Stimulated activated effector memory CD8-positive, alpha-beta T cell treated with anti-CD3 and anti-CD28 coated beads, Interleukin-12 subunit alpha, Interleukin-12 subunit beta, amount 100 ng/mL, for 72 hours (primary cell): ENCODE results near the gene SMCO1.
"Not testable (repeated sequence)": the region's sequence is repeated elsewhere in the genome, so short reads cannot be mapped to it uniquely, and the experiment has no call there.

Experiments
- ATAC-seq: fragments of 150-1000 bp; cut with Tn5 transposase; 2 replicates; pipeline ENCODE4 v1.10.0; 2021
- DNase-seq, 2 donors: peaks; one replicate each; pipeline ENCODE4 v3.0.0; 2021 to 2022; ENCODE audit warnings: low spot score in 2 of 2
- H3K27ac Mint-ChIP-seq: one replicate; pipeline ENCODE4 v1.8.0; 2022; ENCODE audit warnings: mild to moderate bottlenecking, mixed read lengths
- H3K36me3 Mint-ChIP-seq: one replicate; pipeline ENCODE4 v1.8.0; 2022; ENCODE audit warnings: mild to moderate bottlenecking, mixed read lengths
- H3K4me1 Mint-ChIP-seq: one replicate; pipeline ENCODE4 v1.8.0; 2022; ENCODE audit warnings: mixed read lengths
- H3K4me3 Mint-ChIP-seq: one replicate; pipeline ENCODE4 v1.8.0; 2022; ENCODE audit warnings: mild to moderate bottlenecking, mixed read lengths
- H3K9me3 Mint-ChIP-seq: one replicate; pipeline ENCODE4 v1.8.0; 2022; ENCODE audit warnings: mixed read lengths

SMCO1 gene

GRCh38 chr3:196514913-196515621, at the start of gene SMCO1:
TSS of gene SMCO1 (minus strand) at chr3:196515346. CDS start at chr3:196515209, 137 bp downstream.
- Mint-ChIP-seq H3K4me3 (no peak within 1 kb of the TSS), H3K36me3 (no peaks in the 10 kb centered on the region), H3K4me1 (peaks cover 10% of the 10 kb centered on the region), H3K9me3 (no peaks in the 10 kb centered on the region), H3K27ac (no peak within 1 kb of the TSS)
- no peak for DNase-seq
- ATAC-seq, result no peak

GRCh38 chr3:196563721-196564225, 48.6 kb upstream of the SMCO1 start:
- no peak for ATAC-seq
- DNase-seq, result peak in 1 of 2 donors; percentile 4
- H3K36me3 Mint-ChIP-seq, result peaks cover 55% of the 10 kb centered on the region
- peak overlapping the region; percentile 64 for H3K4me3 Mint-ChIP-seq
- peak overlapping the region; percentile 91 for H3K27ac Mint-ChIP-seq
- peaks cover 42% of the 10 kb centered on the region for H3K4me1 Mint-ChIP-seq
- H3K9me3 Mint-ChIP-seq, result no peaks in the 10 kb centered on the region

DNA sequence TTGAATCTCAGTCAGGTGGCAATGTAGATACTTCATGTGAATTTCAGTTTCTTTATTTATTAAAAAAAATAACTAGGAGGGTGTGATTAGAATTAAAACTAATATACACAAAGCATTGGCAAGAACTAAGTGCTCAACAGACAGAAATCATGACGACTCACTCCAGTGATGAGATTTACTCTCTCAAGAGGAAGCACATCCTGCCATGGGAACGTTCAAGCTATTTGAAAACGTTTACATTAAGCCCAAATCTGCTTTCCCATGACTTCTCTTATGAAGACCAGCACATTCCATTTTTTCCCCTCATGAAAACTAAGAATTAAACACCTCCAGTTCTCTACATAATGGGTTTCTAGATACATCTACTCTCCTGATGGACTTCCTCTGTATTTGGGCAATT, 44.7 kb upstream of the SMCO1 start:
- H3K4me3 Mint-ChIP-seq, result no peak overlapping the region

GRCh38 chr3:196558476-196558875, 43.3 kb upstream of the SMCO1 start:
- no peak for ATAC-seq
- no peak for DNase-seq
- Mint-ChIP-seq H3K36me3 (peaks cover 15% of the 10 kb centered on the region), H3K27ac (peak overlapping the region; percentile 17), H3K4me3 (no peak overlapping the region), H3K9me3 (no peaks in the 10 kb centered on the region), H3K4me1 (peaks cover 19% of the 10 kb centered on the region)

More for the DNA sequence above, 44.7 kb upstream of the SMCO1 start:
- Mint-ChIP-seq H3K36me3 (peaks cover 29% of the 10 kb centered on the region), H3K4me1 (peaks cover 32% of the 10 kb centered on the region), H3K27ac (no peak overlapping the region), H3K9me3 (no peaks in the 10 kb centered on the region)
- ATAC-seq (no peak), DNase-seq (no peak)

- Mint-ChIP-seq H3K36me3 (peaks cover 14% of the 10 kb centered on the region), H3K9me3 (no peaks in the 10 kb centered on the region), H3K4me3 (no peak overlapping the region), H3K27ac (no peak overlapping the region), H3K4me1 (peaks cover 13% of the 10 kb centered on the region)
- DNase-seq (no peak), ATAC-seq (no peak)
Measured at GRCh38 chr3:196557236-196557635, 42.1 kb upstream of the SMCO1 start.

DNA sequence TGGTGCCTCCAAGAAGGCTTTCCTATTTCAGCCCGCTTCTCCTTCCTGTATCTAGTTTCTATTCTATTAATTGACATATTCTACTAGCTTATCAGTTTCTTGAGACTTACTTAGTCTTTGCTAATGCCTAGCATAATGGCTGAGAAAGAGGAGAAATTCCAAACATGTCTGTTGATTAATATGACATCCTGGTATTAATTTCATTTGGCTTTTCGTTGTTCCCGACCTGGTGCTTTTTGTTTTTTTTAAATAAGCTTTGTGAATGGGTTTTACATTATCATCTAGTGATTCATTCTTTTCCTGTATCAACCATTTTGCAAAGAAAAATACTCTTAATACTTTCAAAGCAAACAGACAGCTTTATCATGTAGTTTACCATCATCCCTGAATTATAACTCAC, 40.1 kb upstream of the SMCO1 start:
- no peak for ATAC-seq
- Mint-ChIP-seq H3K4me3 (no peak overlapping the region), H3K36me3 (peaks cover 3% of the 10 kb centered on the region), H3K27ac (no peak overlapping the region), H3K4me1 (peaks cover 13% of the 10 kb centered on the region), H3K9me3 (no peaks in the 10 kb centered on the region)
- DNase-seq, result no peak

DNA sequence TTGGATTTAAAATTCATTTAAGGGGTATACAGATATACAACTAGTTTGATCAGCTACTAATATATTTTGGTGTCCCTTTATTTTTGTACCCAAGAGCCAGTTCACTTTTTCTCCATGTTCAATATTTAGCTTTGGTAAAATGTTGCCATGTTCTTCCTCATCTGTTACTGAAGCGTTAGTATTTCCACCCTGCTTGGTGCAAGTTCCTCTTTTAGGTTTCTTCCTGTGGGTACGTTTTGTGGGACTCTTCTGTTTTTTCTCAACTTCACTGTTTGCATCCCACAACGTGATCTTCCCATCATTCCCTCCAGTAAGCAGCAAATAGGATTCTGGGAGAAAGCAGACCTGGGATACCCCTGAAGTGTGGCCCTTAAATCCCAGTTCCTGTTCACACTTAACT, 39.1 kb upstream of the SMCO1 start:
- H3K36me3 Mint-ChIP-seq, result no peaks in the 10 kb centered on the region
- DNase-seq (no peak), ATAC-seq (no peak)
- H3K4me3 Mint-ChIP-seq, result no peak overlapping the region
- H3K4me1 Mint-ChIP-seq, result peaks cover 10% of the 10 kb centered on the region
- no peak overlapping the region for H3K27ac Mint-ChIP-seq
- H3K9me3 Mint-ChIP-seq, result peaks cover 3% of the 10 kb centered on the region

- DNase-seq (no peak), ATAC-seq (no peak)
- H3K9me3 Mint-ChIP-seq, result peaks cover 3% of the 10 kb centered on the region
- H3K36me3 Mint-ChIP-seq, result no peaks in the 10 kb centered on the region
- H3K4me1 Mint-ChIP-seq, result peaks cover 6% of the 10 kb centered on the region
- no peak overlapping the region for H3K27ac Mint-ChIP-seq
- no peak overlapping the region for H3K4me3 Mint-ChIP-seq
Measured at GRCh38 chr3:196553551-196553950, 38.4 kb upstream of the SMCO1 start.

DNA sequence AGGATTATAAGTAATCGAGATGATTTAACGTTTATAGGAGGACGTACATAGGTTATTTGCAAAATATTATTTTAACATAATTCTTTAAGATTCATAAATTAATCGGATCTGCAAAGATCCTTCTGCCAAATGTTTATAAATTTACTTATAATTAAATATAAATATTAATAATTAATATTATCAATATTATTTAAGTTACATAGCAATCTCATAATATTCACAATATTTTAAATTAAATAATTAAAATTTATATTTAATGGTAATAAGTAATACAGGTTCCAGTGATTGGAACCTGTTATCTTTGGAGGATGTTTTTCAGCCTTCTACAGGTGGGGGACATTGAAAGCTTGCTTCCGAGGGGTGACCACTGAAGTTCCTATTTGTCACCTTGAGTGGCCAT, 37.1 kb upstream of the SMCO1 start:
- ATAC-seq (no peak), DNase-seq (no peak)
- H3K4me1 Mint-ChIP-seq, result peaks cover 6% of the 10 kb centered on the region
- peaks cover 3% of the 10 kb centered on the region for H3K9me3 Mint-ChIP-seq
- H3K4me3 Mint-ChIP-seq, result no peak overlapping the region
- no peaks in the 10 kb centered on the region for H3K36me3 Mint-ChIP-seq
- H3K27ac Mint-ChIP-seq, result no peak overlapping the region

DNA sequence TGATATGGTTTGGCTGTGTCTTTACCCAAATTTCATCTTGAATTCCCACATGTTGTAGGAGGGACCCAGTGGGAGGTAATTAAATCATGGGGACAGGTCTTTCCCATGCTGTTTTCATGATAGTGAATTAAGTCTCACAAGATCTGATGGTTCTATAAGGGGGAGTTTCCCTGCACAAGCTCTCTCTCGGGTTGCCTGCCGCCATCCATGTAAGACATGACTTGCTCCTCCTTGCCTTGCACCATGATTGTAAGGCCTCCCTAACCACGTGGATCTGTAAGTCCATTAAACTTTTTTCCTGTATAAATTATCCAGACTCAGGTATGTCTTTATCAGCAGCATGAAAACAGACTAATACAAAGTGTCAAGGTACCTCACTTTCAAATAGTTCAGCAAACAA, 35.0 kb upstream of the SMCO1 start:
- H3K4me3 Mint-ChIP-seq, ATAC-seq, H3K36me3 Mint-ChIP-seq, DNase-seq, H3K9me3 Mint-ChIP-seq, H3K4me1 Mint-ChIP-seq, H3K27ac Mint-ChIP-seq: not testable (repeated sequence)

DNA sequence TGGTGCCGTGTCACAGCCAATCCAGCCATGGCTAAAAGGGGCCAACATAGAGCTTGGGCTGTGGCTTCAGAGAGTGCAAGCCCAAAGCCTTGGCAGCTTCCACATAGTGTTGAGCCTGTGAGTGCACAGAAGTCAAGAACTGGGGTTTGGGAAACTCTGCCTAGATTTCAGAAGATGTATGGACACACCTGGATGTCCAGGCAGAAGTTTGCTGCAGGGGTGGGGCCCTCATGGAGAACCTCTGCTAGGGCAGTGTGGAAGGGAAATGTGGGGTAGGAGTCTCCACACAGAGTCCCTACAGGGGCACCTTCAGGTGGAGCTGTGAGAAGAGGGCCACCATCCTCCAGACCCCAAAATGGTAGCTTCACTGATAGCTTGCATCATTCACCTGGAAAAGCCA, 34.2 kb upstream of the SMCO1 start:
- not testable (repeated sequence) for H3K4me1 Mint-ChIP-seq, DNase-seq, H3K4me3 Mint-ChIP-seq, ATAC-seq, H3K9me3 Mint-ChIP-seq, H3K27ac Mint-ChIP-seq, H3K36me3 Mint-ChIP-seq

GRCh38 chr3:196547067-196547466, 31.9 kb upstream of the SMCO1 start:
- Mint-ChIP-seq H3K9me3 (peaks cover 3% of the 10 kb centered on the region), H3K4me1 (no peaks in the 10 kb centered on the region), H3K36me3 (no peaks in the 10 kb centered on the region), H3K4me3 (no peak overlapping the region), H3K27ac (no peak overlapping the region)
- no peak for DNase-seq
- ATAC-seq, result no peak

DNA sequence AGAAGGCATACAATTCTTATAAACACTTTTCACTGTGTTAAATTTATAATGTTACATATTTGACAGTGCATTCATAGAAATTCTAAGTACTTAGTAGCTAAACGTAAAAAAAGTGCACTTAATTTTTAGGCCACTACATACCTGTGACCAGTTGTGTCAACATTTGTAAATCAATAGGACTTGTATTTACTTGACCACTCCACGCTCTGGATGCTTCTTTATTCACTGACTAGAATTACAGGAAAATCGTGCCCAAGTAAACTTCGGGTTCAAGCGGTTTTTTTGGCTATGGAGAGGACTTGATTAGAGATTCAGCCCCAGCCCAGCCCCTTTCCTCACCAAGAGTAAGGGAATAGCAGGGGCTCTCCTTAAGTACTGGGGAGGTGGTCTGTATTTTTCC, 31.4 kb upstream of the SMCO1 start:
- Mint-ChIP-seq H3K4me1 (no peaks in the 10 kb centered on the region), H3K27ac (no peak overlapping the region), H3K4me3 (no peak overlapping the region), H3K36me3 (no peaks in the 10 kb centered on the region), H3K9me3 (peaks cover 3% of the 10 kb centered on the region)
- DNase-seq (no peak), ATAC-seq (no peak)

DNA sequence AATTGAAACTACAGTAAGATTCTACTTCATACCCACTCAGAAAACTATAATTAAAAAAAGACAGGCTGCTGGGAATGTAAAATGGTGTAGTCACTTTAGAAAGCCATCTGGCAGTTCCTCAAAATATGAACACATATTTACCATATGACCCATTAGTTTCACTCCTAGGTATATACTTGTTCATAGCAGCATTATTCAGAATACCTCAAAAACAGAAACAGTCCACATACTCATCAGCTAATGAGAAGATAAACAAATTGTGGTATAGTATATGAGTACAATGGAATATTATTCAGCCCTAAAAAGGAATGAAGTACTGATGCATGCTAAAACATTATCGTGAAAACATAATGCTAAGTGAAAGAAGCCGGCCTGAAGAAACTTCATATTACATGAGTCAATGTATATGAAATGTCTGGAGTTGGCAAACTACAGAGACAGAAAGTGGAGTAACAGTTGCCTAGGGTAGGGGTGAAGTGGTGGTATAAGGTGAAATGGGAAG, 29.4 kb upstream of the SMCO1 start:
- DNase-seq, result no peak
- H3K4me1 Mint-ChIP-seq, result no peaks in the 10 kb centered on the region
- H3K27ac Mint-ChIP-seq, result no peak overlapping the region
- H3K4me3 Mint-ChIP-seq, result no peak overlapping the region
- peak; percentile 52 for ATAC-seq
- H3K9me3 Mint-ChIP-seq, result no peaks in the 10 kb centered on the region
- H3K36me3 Mint-ChIP-seq, result no peaks in the 10 kb centered on the region

- Mint-ChIP-seq H3K36me3 (no peaks in the 10 kb centered on the region), H3K9me3 (no peaks in the 10 kb centered on the region), H3K4me1 (no peaks in the 10 kb centered on the region), H3K4me3 (no peak overlapping the region), H3K27ac (no peak overlapping the region)
- no peak for DNase-seq
- ATAC-seq, result no peak
Measured at GRCh38 chr3:196541684-196542445, 26.7 kb upstream of the SMCO1 start.
